ENCODE results near the gene TUBA3E.
"Not testable (repeated sequence)": the region's sequence is repeated elsewhere in the genome, so short reads cannot be mapped to it uniquely, and the experiment has no call there.

The TUBA3E gene

GRCh38 chr2:130160838-130161705, 37.2 kb downstream of the TUBA3E start:
- DNase-seq: not testable (repeated sequence)

- no peak for DNase-seq
Measured at GRCh38 chr2:130160131-130160530, 38.1 kb downstream of the TUBA3E start.

GRCh38 chr2:130159376-130159775, 38.9 kb downstream of the TUBA3E start:
- DNase-seq: not testable (repeated sequence)

- DNase-seq: no peak
Measured at GRCh38 chr2:130158631-130159030, 39.6 kb downstream of the TUBA3E start.

- DNase-seq: not testable (repeated sequence)
Measured at GRCh38 chr2:130157825-130158514, 40.3 kb downstream of the TUBA3E start.

GRCh38 chr2:130157354-130157753, 40.9 kb downstream of the TUBA3E start:
- not testable (repeated sequence) for DNase-seq

GRCh38 chr2:130156624-130157004, 41.6 kb downstream of the TUBA3E start:
- no peak for DNase-seq

- DNase-seq: peak; percentile 23
Measured at GRCh38 chr2:130155956-130156623, 42.1 kb downstream of the TUBA3E start.

- DNase-seq: no peak
Measured at GRCh38 chr2:130154773-130155765, 43.2 kb downstream of the TUBA3E start.

- DNase-seq: not testable (repeated sequence)
Measured at GRCh38 chr2:130154423-130154770, 43.8 kb downstream of the TUBA3E start.

GRCh38 chr2:130153721-130154422, 44.4 kb downstream of the TUBA3E start:
- not testable (repeated sequence) for DNase-seq

- no peak for DNase-seq
Measured at GRCh38 chr2:130152816-130153595, 45.2 kb downstream of the TUBA3E start.

- DNase-seq: not testable (repeated sequence)
Measured at GRCh38 chr2:130152136-130152815, 46.0 kb downstream of the TUBA3E start.

GRCh38 chr2:130151145-130151512, 47.1 kb downstream of the TUBA3E start:
- not testable (repeated sequence) for DNase-seq

- DNase-seq: no peak
Measured at GRCh38 chr2:130150181-130151144, 47.8 kb downstream of the TUBA3E start.

GRCh38 chr2:130148515-130148914, 49.7 kb downstream of the TUBA3E start:
- DNase-seq: not testable (repeated sequence)

GRCh38 chr2:130145006-130145414, 53.2 kb downstream of the TUBA3E start, which contains the start of gene CCDC74B:
CCDC74B (minus strand) TSS chr2:130145112; CDS start chr2:130144996, 116 bp downstream.
- DNase-seq: peak; percentile 63

- DNase-seq: not testable (repeated sequence)
Measured at GRCh38 chr2:130143266-130144039, 54.8 kb downstream of the TUBA3E start.

All from NCI-H1092 (cell line).